DOHH2 (cell line): ENCODE measurements around the gene IRF2BP2.

ENCODE experiments used
- H3F3A ChIP-seq: fragments of 200-600 bp; sonication (generic), shearing (Covaris generic); 2 replicates; pipeline ENCODE4 v1.6.0; 2016; ENCODE audit warnings: antibody characterized with exemption, mild to moderate bottlenecking; ENCODE audit not compliant: control insufficient read depth, insufficient read depth
- H3K27ac ChIP-seq: fragments of 200-600 bp; sonication (generic); 2 replicates; pipeline ENCODE4 v1.5.1; 2014; ENCODE audit warnings: low read depth, mild to moderate bottlenecking, low read length, moderate library complexity
- H3K27me3 ChIP-seq: fragments of 200-600 bp; sonication (generic); 2 replicates; pipeline ENCODE4 v1.6.1; 2014; ENCODE audit warnings: mild to moderate bottlenecking, low read length, mixed read lengths; ENCODE audit not compliant: control insufficient read depth
- H3K36me3 ChIP-seq: fragments of 200-600 bp; sonication (generic); 2 replicates; pipeline ENCODE4 v1.6.1; 2014; ENCODE audit warnings: mild to moderate bottlenecking, low read length, moderate library complexity, mixed read lengths; ENCODE audit not compliant: control insufficient read depth
- H3K4me1 ChIP-seq: fragments of 200-600 bp; sonication (generic); 2 replicates; pipeline ENCODE4 v1.6.1; 2014; ENCODE audit warnings: mild to moderate bottlenecking, low read length, mixed read lengths; ENCODE audit not compliant: control insufficient read depth
- H3K4me2 ChIP-seq: fragments of 200-600 bp; sonication (generic); 2 replicates; pipeline ENCODE4 v1.6.0; 2014; ENCODE audit warnings: mild to moderate bottlenecking, low read length, moderate library complexity
- H3K4me3 ChIP-seq: fragments of 200-600 bp; sonication (generic); 2 replicates; pipeline ENCODE4 v1.5.1; 2014; ENCODE audit warnings: mild to moderate bottlenecking, low read length, mixed read lengths
- H3K79me2 ChIP-seq: fragments of 200-600 bp; sonication (generic); 2 replicates; pipeline ENCODE4 v1.6.1; 2014; ENCODE audit warnings: mild to moderate bottlenecking, low read length, mixed read lengths; ENCODE audit not compliant: control insufficient read depth
- H3K9me2 ChIP-seq: fragments of 200-600 bp; sonication (generic); replicated peaks from 2 replicates; pipeline ENCODE4 v1.6.1; 2014; ENCODE audit warnings: mild to moderate bottlenecking, low read length, mixed read lengths; ENCODE audit not compliant: control insufficient read depth
- H3K9me3 ChIP-seq: fragments of 200-600 bp; sonication (generic); 2 replicates; pipeline ENCODE4 v1.6.1; 2014; ENCODE audit warnings: antibody characterized with exemption, low read length, mixed read lengths; ENCODE audit not compliant: control insufficient read depth, insufficient read depth
- H4K20me1 ChIP-seq: fragments of 200-600 bp; sonication (generic); 2 replicates; pipeline ENCODE4 v1.6.0; 2014; ENCODE audit warnings: low read depth, mild to moderate bottlenecking, antibody characterized with exemption, low read length, moderate library complexity; ENCODE audit not compliant: control insufficient read depth, insufficient read depth
- CTCF ChIP-seq: fragments of 200-600 bp; sonication (generic); IDR thresholded peaks from one replicate; pipeline ENCODE4 v1.5.1; 2014; ENCODE audit warnings: antibody characterized with exemption, mild to moderate bottlenecking, low read depth, low read length; ENCODE audit not compliant: poor library complexity, severe bottlenecking
- EZH2phosphoT487 ChIP-seq: fragments of 200-600 bp; sonication (generic); IDR thresholded peaks from 2 replicates; pipeline ENCODE4 v1.6.1; 2017; ENCODE audit warnings: borderline replicate concordance, mild to moderate bottlenecking, antibody characterized with exemption, low read length, moderate library complexity, mixed read lengths

IRF2BP2 gene

GRCh38 chr1:234643850-234644134 lies 33.8 kb upstream of the IRF2BP2 start:
- H3F3A ChIP-seq: no peaks in the 10 kb centered on the region
- peaks cover 6% of the 10 kb centered on the region; the same call in 1 of the 2 replicates for H3K27me3 ChIP-seq
- H3K79me2 ChIP-seq: no peaks in the 10 kb centered on the region
- H3K9me3 ChIP-seq: peaks cover 4% of the 10 kb centered on the region; the same call in 1 of the 2 replicates
- H3K9me2 ChIP-seq: no peaks in the 10 kb centered on the region
- H4K20me1 ChIP-seq: no peaks in the 10 kb centered on the region
- no peak overlapping the region for H3K4me2 ChIP-seq
- H3K4me1 ChIP-seq: no peaks in the 10 kb centered on the region
- TF ChIP-seq EZH2phosphoT487: no peak
- TF ChIP-seq CTCF: no peak
- H3K36me3 ChIP-seq: no peaks in the 10 kb centered on the region
- H3K4me3 ChIP-seq: no peak overlapping the region
- no peak overlapping the region for H3K27ac ChIP-seq

GRCh38 chr1:234643111-234643849 lies 33.3 kb upstream of the IRF2BP2 start:
- peaks cover 4% of the 10 kb centered on the region; the same call in 1 of the 2 replicates for H3K27me3 ChIP-seq
- peaks cover 4% of the 10 kb centered on the region; the same call in 1 of the 2 replicates for H3K9me3 ChIP-seq
- no peaks in the 10 kb centered on the region for H4K20me1 ChIP-seq
- H3K4me1 ChIP-seq: no peaks in the 10 kb centered on the region
- H3K9me2 ChIP-seq: no peaks in the 10 kb centered on the region
- no peak overlapping the region for H3K4me3 ChIP-seq
- H3K4me2 ChIP-seq: no peak overlapping the region
- no peaks in the 10 kb centered on the region for H3K79me2 ChIP-seq
- TF ChIP-seq EZH2phosphoT487: no peak
- TF ChIP-seq CTCF: no peak
- no peaks in the 10 kb centered on the region for H3F3A ChIP-seq
- no peak overlapping the region for H3K27ac ChIP-seq
- no peaks in the 10 kb centered on the region for H3K36me3 ChIP-seq

GRCh38 chr1:234642428-234642827 lies 32.5 kb upstream of the IRF2BP2 start:
- Histone ChIP-seq H3K4me1 (no peaks in the 10 kb centered on the region), H3F3A (no peaks in the 10 kb centered on the region), H3K9me3 (peaks cover 4% of the 10 kb centered on the region; the same call in 1 of the 2 replicates), H3K4me2 (no peak overlapping the region), H3K27me3 (peaks cover 4% of the 10 kb centered on the region; the same call in 1 of the 2 replicates), H3K9me2 (no peaks in the 10 kb centered on the region), H3K27ac (no peak overlapping the region), H3K79me2 (no peaks in the 10 kb centered on the region), H3K4me3 (no peak overlapping the region), H4K20me1 (no peaks in the 10 kb centered on the region), H3K36me3 (no peaks in the 10 kb centered on the region)
- no peak for TF ChIP-seq CTCF
- TF ChIP-seq EZH2phosphoT487: no peak
